Frontal cortex (tissue), 4 donors: ENCODE data around the gene ATG2B. TPM values are rescaled to one million over a fixed set of nuclear protein-coding genes. Genes with fewer than 3 reads are reported as not detected.

ENCODE experiments used
- DNase-seq, 2 donors: peaks; one replicate each; pipeline ENCODE4 v3.0.0; 2012; ENCODE audit warnings: low spot score in 2 of 2
- FAIRE-seq: peaks from 2 replicates; lab custom pipeline; 2012; peaks lifted over from hg19 to GRCh38; lab: Jason Lieb, UNC
- total RNA-seq: library from RNA; depleted of rRNA; stranded (reverse); fragments of >200 nt; gene quantifications from one replicate; pipeline ENCODE4 v1.2.3, GENCODE V29; 2014
- donor health status: control.
- donor health status: control.
- donor health status: control.

Gene ATG2B
- total RNA-seq, 1 donor from 2014 or later, result 36.3 TPM

DNA sequence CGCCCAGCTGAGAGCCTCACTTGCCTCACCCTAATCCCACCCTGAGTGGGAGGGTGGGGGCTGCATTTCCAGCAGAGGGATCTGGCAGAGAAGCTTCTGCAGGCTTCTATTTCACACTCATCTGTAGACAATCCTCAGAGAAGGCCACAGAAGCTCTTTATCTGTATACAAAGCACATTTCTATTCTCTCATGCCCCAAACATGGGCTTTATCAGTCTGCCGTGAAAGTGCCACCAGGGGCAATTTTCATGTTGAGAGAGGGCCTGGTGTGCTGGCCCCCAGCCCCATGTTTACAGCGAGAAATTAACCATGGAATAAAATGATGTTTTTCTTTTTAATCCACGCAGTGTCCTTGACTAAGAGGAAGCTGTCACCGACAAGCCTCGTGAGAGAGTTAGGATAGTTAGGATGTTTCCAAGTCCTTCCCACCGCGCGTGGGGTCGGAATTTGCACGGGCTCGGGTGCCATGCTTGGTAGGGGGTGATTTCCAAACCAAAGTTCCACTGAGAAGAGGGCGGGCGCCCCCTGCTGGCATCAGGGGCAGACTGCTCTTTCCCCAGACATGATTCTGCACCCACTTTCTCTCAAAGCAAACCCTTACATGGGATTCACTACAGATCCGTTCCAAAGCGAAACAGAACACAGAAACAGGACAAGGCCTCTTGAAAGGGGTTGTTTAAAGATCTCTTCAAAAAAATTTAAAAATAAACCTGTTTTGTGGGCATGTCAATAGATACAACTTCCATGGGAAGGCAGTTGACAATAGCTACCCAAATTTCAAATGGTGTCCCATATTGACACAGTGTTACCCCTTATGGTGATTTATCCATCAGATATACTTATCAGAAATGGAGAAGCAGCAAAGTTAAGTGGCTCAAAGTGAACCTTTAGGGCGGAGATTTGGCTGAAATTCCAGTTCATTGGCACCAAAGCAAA is 87.7 kb downstream of the ATG2B start:
- FAIRE-seq (no peak), DNase-seq (peak; percentile 49 to 68)

DNA sequence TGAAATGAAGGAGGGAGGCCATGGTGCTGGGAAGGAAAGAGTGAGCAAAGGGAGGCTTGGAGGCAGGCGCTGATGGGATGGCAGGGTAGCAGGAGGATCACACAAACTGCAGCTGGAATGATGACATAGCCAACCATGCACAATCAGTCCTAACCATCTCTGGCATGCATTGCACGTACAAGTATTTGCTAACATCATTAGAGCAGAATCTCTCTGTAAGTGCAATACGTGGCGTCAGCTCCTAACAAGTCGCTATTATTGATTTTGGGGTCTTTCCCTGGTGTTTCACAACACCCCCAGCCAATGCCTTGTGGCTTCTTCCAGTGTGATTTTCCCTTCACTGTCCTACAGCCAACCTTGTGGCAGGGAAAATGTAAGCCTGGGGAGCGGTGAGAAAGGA is 88.6 kb downstream of the ATG2B start:
- FAIRE-seq, result no peak
- DNase-seq, result no peak

DNA sequence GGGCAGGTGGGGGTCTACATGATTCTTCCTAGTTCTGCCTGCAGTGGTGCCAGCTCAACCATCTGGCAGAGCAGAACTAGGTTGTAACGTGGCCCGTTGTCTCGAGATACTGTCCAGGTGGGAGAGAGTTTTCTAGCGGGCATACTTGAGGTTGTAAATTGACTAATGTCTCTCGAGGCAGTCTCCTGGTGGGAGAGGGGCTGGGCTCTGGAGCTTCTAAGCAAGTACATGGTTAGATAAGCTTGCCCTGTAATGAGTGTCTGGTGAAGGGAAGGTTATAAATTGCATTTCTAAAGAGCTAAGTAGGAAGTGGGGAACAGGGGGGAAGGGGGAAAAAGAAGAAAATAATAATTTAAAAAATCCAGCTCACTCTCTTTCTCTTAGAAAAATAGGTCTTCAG is 89.0 kb downstream of the ATG2B start:
- FAIRE-seq (no peak), DNase-seq (no peak)

DNA sequence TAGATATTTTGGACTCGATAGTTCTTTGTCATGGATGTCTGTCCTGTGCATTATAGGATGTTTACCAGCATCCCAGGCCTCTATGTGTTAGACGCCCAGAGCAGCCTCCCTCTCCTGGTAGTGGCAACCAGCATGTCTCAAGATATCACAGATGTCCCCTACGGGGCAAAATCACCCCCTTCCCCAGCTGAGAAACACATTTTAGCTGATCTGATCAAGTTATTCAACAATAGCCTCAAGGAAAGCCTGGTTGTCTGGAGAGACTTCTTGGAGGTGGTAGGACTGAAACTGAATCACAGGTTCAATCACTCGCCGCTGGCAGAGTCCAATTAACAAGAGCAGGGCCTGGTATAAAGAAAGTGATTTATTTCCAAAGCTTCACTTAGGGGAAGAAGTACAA is 89.5 kb downstream of the ATG2B start:
- no peak for FAIRE-seq
- no peak for DNase-seq

DNA sequence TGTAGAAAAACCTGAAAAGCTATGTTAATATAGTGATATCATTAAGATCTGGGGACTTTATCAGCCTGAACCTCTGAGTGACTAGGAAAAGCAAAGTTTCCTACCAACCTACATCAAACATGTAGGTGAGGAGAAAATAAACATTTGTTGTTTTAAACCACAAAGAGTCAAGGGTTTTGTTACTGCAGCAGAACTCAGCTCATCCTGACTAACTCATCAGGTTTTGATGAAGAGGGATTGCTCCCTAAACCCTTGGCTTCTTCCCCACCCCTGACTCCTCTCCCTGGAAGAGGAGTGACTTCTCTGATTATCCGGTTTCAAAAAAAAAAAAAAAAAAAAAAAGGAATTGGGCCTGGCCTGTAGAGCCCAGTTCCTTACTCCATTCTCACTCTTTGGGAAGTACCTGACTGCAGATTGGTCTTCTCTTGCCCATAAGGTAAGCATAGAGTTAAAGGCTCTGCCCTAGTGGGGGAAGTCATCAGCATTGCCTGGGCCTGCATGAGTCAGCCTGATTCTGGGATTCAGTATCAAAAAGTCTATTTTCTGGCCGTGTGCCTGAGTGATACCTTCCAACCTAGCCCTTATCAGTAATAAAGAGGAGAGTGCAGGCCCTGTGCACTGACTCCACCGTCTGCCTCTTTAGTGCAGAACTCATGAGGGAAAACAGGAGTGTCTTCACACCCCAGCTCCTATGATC is 90.2 kb downstream of the ATG2B start:
- DNase-seq (no peak), FAIRE-seq (no peak)

DNA sequence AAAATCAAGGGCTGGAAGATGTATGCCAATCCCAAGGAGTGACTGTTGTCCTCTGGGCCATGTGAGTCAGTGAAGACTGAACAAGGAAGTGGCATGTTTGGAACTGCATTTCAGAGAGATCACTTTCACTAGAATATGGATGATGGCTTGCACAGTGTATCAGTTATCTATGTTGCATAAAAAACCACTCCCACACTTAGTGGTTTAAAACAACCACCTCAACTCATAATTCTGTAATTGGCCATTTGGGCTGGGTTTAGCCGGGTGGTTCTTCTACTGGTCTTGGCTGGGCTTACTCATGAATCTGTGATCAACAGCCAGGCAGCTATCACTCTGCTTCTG is 91.7 kb downstream of the ATG2B start:
- DNase-seq, result no peak
- FAIRE-seq, result no peak

DNA sequence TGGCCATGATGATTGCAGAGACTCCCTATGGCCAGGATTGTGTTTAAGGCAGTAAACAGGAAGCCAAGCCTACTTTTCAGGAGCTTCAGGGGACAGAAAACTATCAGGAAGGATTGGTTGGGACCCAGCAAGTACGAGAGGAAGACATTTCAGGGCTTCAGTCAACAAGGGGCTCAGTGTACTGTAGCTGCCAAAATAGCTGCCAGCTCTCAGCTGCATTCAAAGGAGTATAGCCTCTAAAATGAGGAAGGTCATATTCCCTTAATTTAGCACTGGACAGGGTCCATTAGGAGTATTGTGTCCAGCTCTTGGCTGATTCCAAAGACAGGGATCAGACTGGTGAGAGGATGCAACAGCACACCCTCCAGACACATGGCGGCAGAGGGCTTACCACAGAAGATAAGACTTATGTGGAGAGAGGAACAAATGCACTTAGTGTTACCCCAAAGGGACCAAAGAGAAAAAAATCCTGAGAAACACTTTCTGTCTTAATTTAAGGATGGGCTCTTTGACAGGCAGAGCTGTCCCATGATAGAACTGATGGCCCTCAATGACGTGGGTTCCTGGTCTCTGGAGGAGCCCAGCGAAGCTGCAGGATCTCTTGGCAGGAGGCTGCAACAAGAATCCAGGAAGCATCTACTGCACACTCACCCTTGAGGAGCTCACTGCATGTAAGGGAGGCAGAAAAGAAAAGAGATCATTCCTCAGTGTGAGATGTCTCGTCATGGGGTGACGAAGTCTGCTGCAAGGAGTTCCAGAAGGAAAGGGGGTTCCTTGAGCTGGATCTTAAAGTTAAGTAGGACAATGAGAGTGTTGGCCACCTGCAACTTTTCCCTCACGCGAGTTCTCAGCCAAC is 92.3 kb downstream of the ATG2B start:
- FAIRE-seq (no peak), DNase-seq (no peak)

DNA sequence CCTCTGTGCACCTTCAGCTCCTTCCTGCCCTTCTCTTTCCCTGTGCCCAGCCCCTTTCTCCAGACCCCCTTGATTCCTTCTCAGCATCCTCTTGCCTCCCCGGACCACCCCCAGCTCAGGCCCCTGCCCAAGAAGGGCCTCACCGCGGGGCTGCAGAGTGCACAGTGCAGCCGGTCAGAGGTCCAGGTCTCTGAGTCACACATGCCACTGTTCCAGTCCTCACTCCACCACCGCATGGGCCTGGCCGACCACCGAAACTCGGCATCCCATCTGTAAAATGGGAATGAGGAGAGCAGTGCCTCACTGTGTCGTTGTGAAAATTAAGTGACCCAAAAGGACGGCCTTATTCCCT is 93.8 kb downstream of the ATG2B start:
- FAIRE-seq (no peak), DNase-seq (no peak)

DNA sequence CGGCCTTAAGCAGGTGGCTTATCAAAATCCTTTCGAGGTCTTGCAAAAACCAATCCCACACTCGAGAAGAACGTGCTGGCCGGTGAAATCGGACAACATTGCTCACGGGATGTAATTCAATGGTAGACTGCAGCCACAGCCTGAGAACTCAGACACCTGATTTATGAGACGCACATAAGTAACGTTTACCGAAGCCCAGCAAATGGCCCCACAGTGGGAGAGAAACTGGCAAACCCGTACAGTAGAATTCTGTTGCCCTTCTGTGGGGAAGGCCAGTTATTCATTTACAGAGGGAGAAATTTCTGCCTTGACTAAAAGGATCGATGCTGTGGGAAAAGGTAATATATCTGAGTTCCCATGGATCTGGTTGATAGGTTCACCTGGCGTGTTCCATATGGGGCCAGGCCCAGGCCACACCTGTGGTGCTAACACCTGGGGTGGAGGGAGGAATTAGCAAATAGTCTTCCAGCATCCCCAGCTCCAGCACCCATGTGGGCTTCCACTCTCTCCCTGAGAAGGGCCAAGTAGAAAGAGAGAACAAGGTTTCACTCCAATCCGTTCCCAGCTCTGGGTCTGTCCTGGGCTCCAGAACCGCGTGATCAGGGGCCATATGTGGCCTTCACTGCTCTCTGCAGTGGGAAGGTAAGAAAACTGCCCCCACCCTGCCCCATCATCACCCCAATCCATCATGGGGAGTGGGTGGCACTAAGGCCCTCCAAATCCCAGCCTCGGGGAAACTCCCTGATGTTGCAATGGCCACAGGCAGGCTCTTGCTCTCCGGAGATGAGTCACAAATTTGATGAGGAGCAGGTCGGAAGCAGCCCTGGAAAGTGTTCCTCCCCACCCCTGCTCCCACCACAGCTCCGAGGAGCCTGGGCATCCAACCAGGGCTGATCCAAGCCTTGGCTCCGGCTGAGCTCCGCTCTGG is 94.4 kb downstream of the ATG2B start:
- FAIRE-seq, result no peak
- DNase-seq, result no peak

DNA sequence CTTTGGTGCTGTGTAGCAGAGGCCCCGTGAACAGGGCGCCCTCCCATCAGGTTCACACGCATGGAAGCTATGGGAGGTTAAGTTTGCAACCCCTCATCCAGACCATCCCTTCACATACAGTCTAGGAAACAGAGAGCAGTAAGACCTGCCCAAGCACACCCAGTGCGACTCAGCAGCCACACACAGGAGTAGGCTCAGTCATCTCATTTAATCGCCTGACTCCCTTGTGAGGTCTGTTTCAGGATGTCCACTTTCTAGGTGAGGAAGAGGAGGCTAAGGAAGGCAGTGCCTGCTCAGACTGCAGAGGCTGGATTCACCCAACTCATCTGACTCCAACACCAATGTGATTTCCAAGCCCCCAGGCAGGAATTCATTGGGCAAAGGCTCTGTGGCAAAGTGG is 95.2 kb downstream of the ATG2B start:
- FAIRE-seq (no peak), DNase-seq (no peak)

DNA sequence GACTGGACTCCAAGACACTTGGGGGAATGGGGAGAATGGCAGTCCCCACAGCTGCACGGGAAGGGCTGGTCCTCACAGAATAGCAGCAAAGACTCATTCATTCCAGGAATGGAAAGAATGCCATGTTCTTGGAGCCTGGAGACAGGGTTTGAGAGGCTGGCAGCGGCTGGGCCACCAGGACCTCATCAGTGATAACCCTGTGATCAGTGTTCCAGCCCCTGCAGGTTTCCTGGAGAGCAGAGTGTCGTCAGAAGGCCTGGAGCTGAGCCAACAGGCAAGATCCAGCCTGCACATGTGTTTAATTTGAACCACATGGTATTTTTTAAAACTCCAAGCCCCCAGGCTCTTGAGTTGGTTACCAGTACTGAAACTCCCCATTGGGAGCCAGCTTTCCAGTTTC is 95.8 kb downstream of the ATG2B start:
- FAIRE-seq, result no peak
- DNase-seq, result no peak

DNA sequence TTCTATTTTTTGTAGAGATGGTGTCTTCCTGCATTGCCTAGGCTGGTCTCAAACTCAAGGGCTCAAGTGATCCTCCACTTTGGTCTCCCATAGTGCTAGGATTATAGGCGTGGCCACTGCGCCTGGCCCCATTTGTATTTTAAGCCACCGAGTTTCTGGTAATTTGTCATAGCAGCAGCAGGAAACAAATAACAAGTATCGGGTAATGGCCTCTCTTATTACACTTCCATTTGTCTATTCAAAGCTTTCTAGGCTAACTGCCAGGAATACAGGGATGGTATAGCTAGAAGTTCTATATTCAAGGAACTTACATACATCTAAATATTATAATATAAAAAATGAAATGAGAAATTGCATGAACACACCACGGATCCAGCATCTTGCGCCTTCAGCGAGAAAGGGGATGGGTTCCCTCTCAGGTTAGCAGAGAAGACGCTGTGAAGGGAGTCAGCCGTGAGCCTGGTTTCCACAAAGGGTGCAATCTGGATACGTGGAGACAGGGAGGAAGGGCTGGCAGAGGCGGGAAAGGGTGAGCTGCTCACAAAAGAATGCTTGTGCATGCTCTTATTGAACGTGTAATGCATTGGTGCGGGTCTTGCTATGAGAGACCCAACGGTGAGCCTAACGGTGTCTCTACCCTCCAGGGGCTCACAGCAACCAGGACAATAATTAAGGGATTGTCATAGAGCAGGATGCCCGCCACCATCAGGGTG is 97.6 kb downstream of the ATG2B start:
- no peak for DNase-seq
- FAIRE-seq, result no peak

DNA sequence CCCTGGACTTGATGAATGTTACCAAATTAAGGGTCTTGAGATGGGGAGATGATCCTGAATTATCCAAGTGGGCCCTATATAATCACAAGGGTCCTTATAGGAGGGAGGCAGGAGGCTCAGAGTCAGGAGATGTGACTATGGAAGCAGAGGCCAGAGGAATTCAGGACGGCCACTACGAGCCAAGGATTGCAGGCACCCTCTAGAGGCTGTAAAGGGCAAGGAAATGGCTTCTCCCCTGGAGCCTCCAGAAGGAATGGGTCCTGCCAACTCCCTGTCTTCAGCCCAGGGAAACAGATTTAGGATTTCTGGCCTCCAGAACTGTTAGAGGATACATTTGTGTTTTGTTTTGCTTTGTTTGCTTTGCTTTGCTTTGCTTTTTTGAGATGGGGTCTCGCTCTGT is 98.3 kb downstream of the ATG2B start:
- no peak for DNase-seq

DNA sequence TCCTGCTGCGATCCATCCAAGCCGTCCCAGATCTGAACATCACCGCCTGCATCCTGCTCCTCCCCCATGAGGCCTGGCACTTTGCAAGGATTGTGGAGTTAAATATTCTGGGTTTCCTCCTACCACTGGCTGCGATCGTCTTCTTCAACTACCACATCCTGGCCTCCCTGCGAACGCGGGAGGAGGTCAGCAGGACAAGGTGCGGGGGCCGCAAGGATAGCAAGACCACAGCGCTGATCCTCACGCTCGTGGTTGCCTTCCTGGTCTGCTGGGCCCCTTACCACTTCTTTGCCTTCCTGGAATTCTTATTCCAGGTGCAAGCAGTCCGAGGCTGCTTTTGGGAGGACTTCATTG is 99.0 kb downstream of the ATG2B start:
- FAIRE-seq, result no peak
- no peak for DNase-seq

More for the DNA sequence above, 98.3 kb downstream of the ATG2B start:
- no peak for FAIRE-seq

DNA sequence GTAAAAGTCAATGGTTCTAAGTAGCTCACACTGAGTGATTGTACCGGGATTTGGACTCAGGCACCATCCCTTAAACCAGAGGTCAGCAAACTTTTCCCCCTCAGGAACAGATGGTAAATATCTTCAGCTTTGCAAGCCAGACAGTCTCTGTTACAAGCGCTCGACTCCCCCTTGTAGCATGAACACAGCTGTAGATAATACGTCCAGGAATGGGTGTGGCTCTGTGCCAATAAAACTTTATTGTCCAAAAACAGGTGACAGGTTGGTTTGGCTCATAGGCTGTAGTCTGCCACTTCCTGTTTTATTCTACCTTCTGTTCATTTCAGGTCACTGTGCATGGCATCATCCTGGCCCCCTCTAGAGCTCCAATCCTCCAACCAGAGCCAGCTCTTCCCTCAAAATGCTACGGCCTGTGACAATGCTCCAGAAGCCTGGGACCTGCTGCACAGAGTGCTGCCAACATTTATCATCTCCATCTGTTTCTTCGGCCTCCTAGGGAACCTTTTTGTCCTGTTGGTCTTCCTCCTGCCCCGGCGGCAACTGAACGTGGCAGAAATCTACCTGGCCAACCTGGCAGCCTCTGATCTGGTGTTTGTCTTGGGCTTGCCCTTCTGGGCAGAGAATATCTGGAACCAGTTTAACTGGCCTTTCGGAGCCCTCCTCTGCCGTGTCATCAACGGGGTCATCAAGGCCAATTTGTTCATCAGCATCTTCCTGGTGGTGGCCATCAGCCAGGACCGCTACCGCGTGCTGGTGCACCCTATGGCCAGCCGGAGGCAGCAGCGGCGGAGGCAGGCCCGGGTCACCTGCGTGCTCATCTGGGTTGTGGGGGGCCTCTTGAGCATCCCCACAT is 99.6 kb downstream of the ATG2B start:
- DNase-seq, result no peak
- FAIRE-seq, result no peak

DNA sequence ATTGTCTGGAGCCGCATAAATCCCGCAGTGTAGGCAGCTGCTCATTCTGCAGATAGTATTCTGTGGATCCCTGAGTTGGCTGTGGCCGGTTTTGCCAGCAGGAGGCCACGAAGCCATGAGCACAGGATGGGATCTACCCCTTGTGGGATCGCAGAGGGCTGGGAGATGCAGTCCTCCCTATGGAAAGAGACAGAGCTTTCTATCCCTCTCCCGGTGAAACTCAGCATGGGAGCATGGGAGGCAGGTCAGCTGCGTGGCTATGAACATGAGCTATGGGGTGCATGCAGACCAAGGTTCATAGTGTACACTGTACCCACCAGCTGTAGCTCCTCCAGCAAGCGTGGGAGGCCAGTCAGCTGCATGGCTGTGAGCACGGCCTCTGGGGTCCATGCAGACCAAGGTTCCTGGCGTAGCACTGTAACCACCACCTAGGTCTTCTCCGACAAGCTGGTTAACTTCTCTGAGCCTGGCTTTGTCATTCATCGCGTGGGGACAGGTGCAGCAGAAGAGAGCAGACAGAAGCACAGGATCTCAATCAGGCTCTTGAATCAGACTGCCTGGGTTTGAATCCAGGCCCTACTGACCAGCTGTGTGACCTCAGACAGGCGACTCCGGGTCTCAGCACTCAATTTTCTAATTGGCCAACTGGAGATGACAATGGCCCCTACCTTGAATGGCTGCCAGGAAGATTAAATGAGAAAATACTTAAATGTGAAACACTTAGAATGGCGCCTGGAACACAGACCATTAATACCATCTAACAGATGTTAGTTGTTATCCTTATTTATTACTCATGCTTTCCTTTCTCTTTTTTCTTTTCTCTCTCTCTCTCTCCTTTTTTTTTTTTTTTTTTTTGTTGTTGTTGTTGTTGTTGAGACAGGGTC is 101.1 kb downstream of the ATG2B start:
- FAIRE-seq, result no peak

DNA sequence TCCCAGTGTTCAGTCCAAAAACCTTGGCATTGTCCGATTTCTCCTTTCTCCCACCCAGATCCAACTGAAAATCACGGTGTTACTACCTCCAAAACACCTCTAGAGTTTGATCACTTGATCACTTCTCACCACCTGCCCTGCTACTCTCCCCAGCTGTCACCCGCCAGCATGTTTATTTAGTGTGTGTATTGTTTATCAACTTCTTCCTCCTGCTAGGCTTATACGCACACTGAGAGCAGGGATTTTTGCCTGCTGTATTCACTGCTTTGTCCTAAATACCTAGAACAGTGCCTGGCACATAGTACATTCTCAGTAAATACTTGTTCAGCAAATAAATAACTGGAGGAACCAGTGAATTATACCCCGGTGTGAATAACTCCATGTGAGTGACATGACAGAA is 102.1 kb downstream of the ATG2B start:
- no peak for DNase-seq
- FAIRE-seq, result no peak

More for the DNA sequence above, 101.1 kb downstream of the ATG2B start:
- DNase-seq, result no peak
